ENCODE data around the gene MAGT1.

Gene MAGT1

GRCh38 chrX:77924320-77924859 lies 29.2 kb upstream of the MAGT1 start:
- ChIA-PET POLR2A (no interaction called here), CTCF (no interaction called here)
- H3K9me3 ChIP-seq (ENCODE audit: control insufficient read depth, insufficient read depth, low read depth, low read length), result no peaks in the 10 kb centered on the region; the same call in 1 of the 2 replicates
- no peaks in the 10 kb centered on the region; the same call in 1 of the 2 replicates for H3K4me1 ChIP-seq (ENCODE audit: control insufficient read depth, insufficient read depth, low read length)
- no peak for TF ChIP-seq ZNF311 (tag by site-specific recombination; IDR thresholded peaks at IDR 0.05; ENCODE audit: borderline replicate concordance)
- TF ChIP-seq ZNF488 (tag by site-specific recombination; IDR thresholded peaks at IDR 0.05), result no peak
- TF ChIP-seq GLI2 (tag by site-specific recombination; IDR thresholded peaks at IDR 0.05; ENCODE audit: borderline replicate concordance, low read depth), result no peak
- TF ChIP-seq SALL2 (tag by site-specific recombination; IDR thresholded peaks at IDR 0.05; ENCODE audit: borderline replicate concordance), result no peak
- no peak for TF ChIP-seq ZNF560 (tag by site-specific recombination; IDR thresholded peaks at IDR 0.05; ENCODE audit: borderline replicate concordance)
- TF ChIP-seq ZNF596 (tag by site-specific recombination; IDR thresholded peaks at IDR 0.05), result no peak
- no peak for TF ChIP-seq KLF9 (tag by site-specific recombination; IDR thresholded peaks at IDR 0.05; ENCODE audit: low read depth)
- TF ChIP-seq INSM2 (tag by site-specific recombination; IDR thresholded peaks at IDR 0.05), result no peak
- no peak for TF ChIP-seq ELK4 (IDR thresholded peaks at IDR 0.05; ENCODE audit: borderline replicate concordance, low read depth, low read length)
- no peak for TF ChIP-seq ZFP3 (tag by site-specific recombination; IDR thresholded peaks at IDR 0.05; ENCODE audit: low read depth)
- no peak for TF ChIP-seq ZNF174 (tag by site-specific recombination; IDR thresholded peaks at IDR 0.05)
- no peak overlapping the region for H3K27ac ChIP-seq (ENCODE audit: extremely low read depth, low read depth, low read length)
- H3K4me3 ChIP-seq (ENCODE audit: low read depth, low read length), result no peak overlapping the region
- H3K36me3 ChIP-seq (ENCODE audit: control insufficient read depth in 2 of 2, insufficient read depth in 1 of 2, low read length in 2 of 2), result no peaks in the 10 kb centered on the region

- Histone ChIP-seq H3K9me3 (ENCODE audit: control insufficient read depth, insufficient read depth, low read depth, low read length) (no peaks in the 10 kb centered on the region; the same call in 1 of the 2 replicates), H3K36me3 (ENCODE audit: control insufficient read depth in 2 of 2, insufficient read depth in 1 of 2, low read length in 2 of 2) (no peaks in the 10 kb centered on the region), H3K4me3 (ENCODE audit: low read depth, low read length) (no peak overlapping the region), H3K4me1 (ENCODE audit: control insufficient read depth, insufficient read depth, low read length) (no peaks in the 10 kb centered on the region; the same call in 1 of the 2 replicates), H3K27ac (ENCODE audit: extremely low read depth, low read depth, low read length) (no peak overlapping the region)
- CTCF ChIA-PET, result no interaction called here
- POLR2A ChIA-PET, result no interaction called here
- TF ChIP-seq ZSCAN5A (tag by site-specific recombination; IDR thresholded peaks at IDR 0.05) (no peak), ZNF2 (tag by site-specific recombination; IDR thresholded peaks at IDR 0.05) (no peak), ZNF280C (tag by site-specific recombination; IDR thresholded peaks at IDR 0.05) (no peak), ZNF707 (tag by site-specific recombination; IDR thresholded peaks at IDR 0.05) (no peak), ZNF629 (tag by site-specific recombination; IDR thresholded peaks at IDR 0.05) (no peak), GLIS1 (tag by site-specific recombination; IDR thresholded peaks at IDR 0.05) (no peak), ZNF555 (tag by site-specific recombination; conservative IDR thresholded peaks at IDR 0.05) (no peak), SCRT1 (tag by site-specific recombination; IDR thresholded peaks at IDR 0.05; ENCODE audit: borderline replicate concordance) (no peak), ZBTB48 (tag by site-specific recombination; IDR thresholded peaks at IDR 0.05) (no peak), YY1 (tag by site-specific recombination; IDR thresholded peaks at IDR 0.05) (no peak), ZNF560 (tag by site-specific recombination; IDR thresholded peaks at IDR 0.05; ENCODE audit: borderline replicate concordance) (no peak), ZNF155 (tag by site-specific recombination; IDR thresholded peaks at IDR 0.05) (no peak), ZNF747 (tag by site-specific recombination; IDR thresholded peaks at IDR 0.05) (no peak), ZNF302 (tag by site-specific recombination; IDR thresholded peaks at IDR 0.05; ENCODE audit: low read depth) (no peak), ZNF660 (tag by site-specific recombination; IDR thresholded peaks at IDR 0.05) (no peak), PBX3 (CRISPR knock-in tag; IDR thresholded peaks at IDR 0.05) (no peak), ZNF239 (tag by site-specific recombination; IDR thresholded peaks at IDR 0.05) (no peak)
Observed at GRCh38 chrX:77922787-77923186, 27.6 kb upstream of the MAGT1 start.
